ENCODE measurements around the gene GABRB1. TPM values are rescaled to one million over a fixed set of nuclear protein-coding genes. Genes with fewer than 3 reads are reported as not detected.

The GABRB1 gene
- not detected in 2 replicates for total RNA-seq

GRCh38 chr4:47031011-47031678 is at the start of gene GABRB1:
Gene GABRB1 (plus strand): TSS chr4:47031567.

GRCh38 chr4:46993075-46994006 is 38.0 kb upstream of the GABRB1 start, which contains the start of gene GABRA4:
Gene GABRA4 (minus strand): TSS chr4:46993581. CDS start chr4:46993424, 157 bp downstream.

GRCh38 chr4:47463235-47463956 is 432.0 kb downstream of the GABRB1 start, which contains the start of gene COMMD8:
Gene COMMD8 (minus strand): TSS chr4:47463702. CDS start chr4:47463651, 51 bp downstream.

Other genes starting within 250 kb of the GABRB1 start
- not detected in 2 replicates for gene COX7B2, start 122.3 kb upstream of the GABRB1 start, total RNA-seq
- gene GABRA4, start 38.0 kb upstream of the GABRB1 start, total RNA-seq = not detected in 2 replicates

Data from subcutaneous preadipocyte (primary cell).